Measurements from ENCODE around the gene CAMTA1. TPM values are rescaled to one million over a fixed set of nuclear protein-coding genes. Genes with fewer than 3 reads are reported as not detected.

The CAMTA1 gene
- total RNA-seq, 1 experiment from 2014 or later = 69.5 TPM

GRCh38 chr1:7582460-7582972 is 797.3 kb downstream of the CAMTA1 start (continued):
- TF ChIP-seq ZBTB33 (IDR thresholded peaks at IDR 0.05; ENCODE audit: extremely low read depth, insufficient replicate concordance, low read length) (no peak), EZH2 (IDR thresholded peaks at IDR 0.05) (no peak), MAX (IDR thresholded peaks at IDR 0.05) (no peak), EGR1 (IDR thresholded peaks at IDR 0.05; ENCODE audit: low read depth) (no peak)

GRCh38 chr1:7583291-7584096 is 798.2 kb downstream of the CAMTA1 start:
- POLR2A ChIA-PET = no interaction called here
- Histone ChIP-seq H3K79me2 (ENCODE audit: insufficient read depth, low read length) (no peaks in the 10 kb centered on the region), H2AFZ (ENCODE audit: low read depth, low read length, poor library complexity, severe bottlenecking) (no peak overlapping the region), H3K27ac (ENCODE audit: low read depth, low read length) (no peak overlapping the region), H3K9me2 (ENCODE audit: insufficient read depth) (no peaks in the 10 kb centered on the region), H3K4me1 (ENCODE audit: control insufficient read depth in 1 of 2, insufficient read depth in 2 of 2, low read length in 2 of 2) (peaks cover 0 to 8% of the 10 kb centered on the region in 2 experiments; a peak in 1 of 4 replicates), H4K20me1 (ENCODE audit: insufficient read depth) (no peaks in the 10 kb centered on the region), H3K4me3 (replicated peaks in 1 of 2; ENCODE audit: low read depth in 1 of 2, low read length in 2 of 2) (no peak overlapping the region), H3K4me2 (ENCODE audit: low read length) (no peak overlapping the region), H3K27me3 (ENCODE audit: insufficient read depth, low read length) (no peaks in the 10 kb centered on the region), H3K36me3 (ENCODE audit: control insufficient read depth in 1 of 2, insufficient read depth in 2 of 2, low read length in 2 of 2) (no peaks in the 10 kb centered on the region), H3K9ac (ENCODE audit: low read length) (no peak overlapping the region), H3K9me3 (ENCODE audit: control insufficient read depth in 1 of 2, insufficient read depth in 1 of 2, low read depth in 1 of 2, low read length in 2 of 2) (no peaks in the 10 kb centered on the region)
- DNase-seq (ENCODE audit: low read depth, low spot score) (no peak), ATAC-seq (no peak)
- RAD21 ChIA-PET (ENCODE audit: low non-redundant PET in 1 of 2, low total read pairs in 2 of 2, uncharacterized antibody in 2 of 2, unreplicated experiment in 2 of 2) = no interaction called here
- intact Hi-C loops (cut with micrococcal nuclease) = no loop called here
- BruUV-seq (replicated peaks) = no TSS peak
- CTCF ChIA-PET = no interaction called here
- no peak for TF ChIP-seq ZFX (IDR thresholded peaks at IDR 0.05)
- TF ChIP-seq MAX (IDR thresholded peaks at IDR 0.05) = no peak
- TF ChIP-seq REST (IDR thresholded peaks at IDR 0.05; ENCODE audit: low read depth) = no peak
- no peak for TF ChIP-seq POLR2AphosphoS5 (IDR thresholded peaks at IDR 0.05; ENCODE audit: low read depth, low read length)
- no peak for TF ChIP-seq SIN3A (IDR thresholded peaks at IDR 0.05; ENCODE audit: low read depth)
- no peak for TF ChIP-seq TCF7L2 (IDR thresholded peaks at IDR 0.05; ENCODE audit: borderline replicate concordance, extremely low read depth, insufficient read depth, insufficient read length)
- no peak for TF ChIP-seq CBX3 (IDR thresholded peaks at IDR 0.05; ENCODE audit: low read depth)
- TF ChIP-seq EGR1 (IDR thresholded peaks at IDR 0.05; ENCODE audit: low read depth) = no peak
- no peak for TF ChIP-seq ZNF274 (IDR thresholded peaks at IDR 0.05; ENCODE audit: low read depth, low read length)
- TF ChIP-seq CEBPB (IDR thresholded peaks at IDR 0.05; ENCODE audit: low read depth) = no peak
- no peak for TF ChIP-seq JUND (IDR thresholded peaks at IDR 0.05)

All from HCT116 (cell line).